CD1c-positive myeloid dendritic cell (primary cell): Measurements from ENCODE around the gene SELENOS.
A peak's percentile ranks its signal among the peaks of the same experiment; 100 is the strongest.

ENCODE experiments used
- DNase-seq: peaks from one replicate; pipeline ENCODE4 v3.0.0-alpha.2; 2016; ENCODE audit errors: extremely low spot score

SELENOS gene

GRCh38 chr15:101276501-101277037 lies 716 bp downstream of the SELENOS start:
- DNase-seq: no peak

DNA sequence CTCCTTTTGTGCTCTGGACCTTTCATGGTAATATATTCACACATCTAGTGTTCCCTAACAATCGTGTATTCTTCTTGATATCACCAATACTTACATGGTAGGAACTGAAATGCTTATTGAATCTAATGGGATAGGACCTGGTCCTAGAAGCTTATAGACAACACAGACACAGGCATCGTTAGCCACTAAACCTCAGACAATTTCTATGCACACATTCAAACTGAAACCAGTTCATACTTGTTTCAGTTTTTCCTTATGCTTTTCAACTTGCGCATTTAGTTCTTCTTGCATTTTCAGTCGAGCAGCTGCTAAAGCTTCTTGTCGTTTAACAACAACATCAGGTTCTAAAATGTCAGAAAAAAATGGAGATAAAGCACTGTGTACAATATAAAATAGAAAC lies 2.3 kb downstream of the SELENOS start:
- DNase-seq: no peak

DNA sequence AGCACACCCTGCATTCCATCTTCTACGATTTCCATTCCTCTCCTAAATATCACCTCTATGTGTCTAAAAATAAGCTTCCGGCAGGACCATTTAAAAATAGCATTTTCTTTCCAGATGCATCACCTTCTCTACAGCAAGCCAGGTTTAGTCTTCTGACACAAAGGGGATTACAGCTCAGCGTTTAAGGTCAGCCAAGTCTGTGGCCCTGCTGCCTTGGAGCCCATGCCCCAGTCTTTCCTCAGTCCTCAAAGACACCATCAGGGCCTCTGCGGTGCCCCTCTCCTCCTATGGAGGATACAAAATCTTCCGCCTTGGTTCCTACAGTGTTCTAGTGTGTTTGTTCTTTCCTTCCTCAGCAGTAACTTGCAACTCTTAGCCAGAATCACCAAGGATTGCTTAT lies 3.8 kb downstream of the SELENOS start:
- no peak for DNase-seq

DNA sequence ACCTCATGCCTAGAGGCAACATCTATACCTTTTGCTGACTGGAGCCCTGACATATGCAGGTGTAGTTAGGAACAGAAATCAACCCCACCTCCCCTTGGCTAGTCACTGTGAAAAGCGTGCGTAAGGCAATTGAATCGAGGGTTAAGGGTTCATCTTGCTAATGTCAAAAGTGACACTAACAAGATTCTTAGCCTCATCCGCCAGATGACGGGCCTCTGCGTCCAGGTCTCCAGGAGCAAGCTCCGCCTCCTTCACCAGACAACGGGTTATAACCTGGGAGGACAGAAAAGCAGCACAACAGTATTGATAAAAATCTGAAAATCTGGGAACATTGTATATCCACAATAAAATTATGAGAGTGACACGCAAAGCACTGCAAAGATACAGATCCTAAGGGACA lies 4.7 kb downstream of the SELENOS start:
- DNase-seq: no peak

DNA sequence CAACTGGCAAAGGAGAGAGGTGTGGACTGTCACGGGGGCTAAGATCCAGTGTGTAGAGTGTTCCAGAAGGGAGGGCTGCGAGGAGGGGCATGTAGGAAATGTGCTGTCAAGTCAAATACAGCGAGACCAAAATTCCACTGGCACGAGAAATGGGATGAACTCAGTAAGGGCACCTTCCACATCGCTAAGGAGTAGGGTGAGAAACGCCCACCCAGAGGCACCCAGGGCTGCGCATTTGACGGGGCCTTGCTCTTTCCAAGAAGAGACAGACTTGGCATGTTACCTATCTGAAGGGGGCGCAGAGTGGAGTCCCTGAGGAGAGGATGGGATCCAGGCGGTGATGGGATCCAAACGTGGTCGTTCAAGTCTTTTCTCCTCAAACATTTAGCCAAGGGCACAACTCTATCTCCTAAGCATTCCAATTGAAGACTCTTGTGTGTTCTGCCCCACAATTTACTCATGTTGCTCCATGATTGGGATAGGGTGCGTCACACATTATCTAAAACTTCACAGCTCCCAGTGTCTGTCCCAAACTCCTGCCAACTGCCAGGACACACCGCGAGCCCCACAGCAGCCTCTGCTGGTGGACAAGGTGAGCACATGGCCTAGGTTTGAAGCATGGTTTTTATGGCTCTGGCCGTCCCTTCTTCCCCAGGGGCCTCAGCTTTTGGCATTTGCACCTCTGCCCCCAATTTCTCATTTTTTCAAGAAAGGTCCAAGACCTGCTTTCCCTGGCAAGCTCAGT lies 7.6 kb downstream of the SELENOS start:
- no peak for DNase-seq

- no peak for DNase-seq
Measured at GRCh38 chr15:101267320-101268104, 9.8 kb downstream of the SELENOS start.

DNA sequence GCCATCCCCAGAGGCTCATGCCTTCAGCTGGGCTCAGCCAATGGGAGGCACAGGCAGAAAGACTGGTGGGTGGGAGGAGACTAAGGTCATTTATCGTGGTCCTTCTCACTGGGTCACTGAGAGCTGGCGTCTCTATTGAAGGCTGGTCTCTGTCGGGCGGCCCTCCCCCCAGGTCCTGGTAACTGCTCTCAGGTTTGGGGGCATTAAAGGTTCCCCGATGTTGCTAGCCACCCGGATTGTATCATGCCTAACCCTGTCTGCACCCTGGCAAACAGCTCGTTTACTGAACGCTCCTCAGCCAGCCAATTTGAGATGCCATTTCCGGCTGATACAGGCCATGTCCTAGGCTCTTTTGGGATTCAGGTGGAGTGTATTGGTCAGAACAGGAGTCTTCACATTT lies 10.5 kb downstream of the SELENOS start:
- no peak for DNase-seq

- DNase-seq: no peak
Measured at GRCh38 chr15:101266034-101266433, 11.3 kb downstream of the SELENOS start.

DNA sequence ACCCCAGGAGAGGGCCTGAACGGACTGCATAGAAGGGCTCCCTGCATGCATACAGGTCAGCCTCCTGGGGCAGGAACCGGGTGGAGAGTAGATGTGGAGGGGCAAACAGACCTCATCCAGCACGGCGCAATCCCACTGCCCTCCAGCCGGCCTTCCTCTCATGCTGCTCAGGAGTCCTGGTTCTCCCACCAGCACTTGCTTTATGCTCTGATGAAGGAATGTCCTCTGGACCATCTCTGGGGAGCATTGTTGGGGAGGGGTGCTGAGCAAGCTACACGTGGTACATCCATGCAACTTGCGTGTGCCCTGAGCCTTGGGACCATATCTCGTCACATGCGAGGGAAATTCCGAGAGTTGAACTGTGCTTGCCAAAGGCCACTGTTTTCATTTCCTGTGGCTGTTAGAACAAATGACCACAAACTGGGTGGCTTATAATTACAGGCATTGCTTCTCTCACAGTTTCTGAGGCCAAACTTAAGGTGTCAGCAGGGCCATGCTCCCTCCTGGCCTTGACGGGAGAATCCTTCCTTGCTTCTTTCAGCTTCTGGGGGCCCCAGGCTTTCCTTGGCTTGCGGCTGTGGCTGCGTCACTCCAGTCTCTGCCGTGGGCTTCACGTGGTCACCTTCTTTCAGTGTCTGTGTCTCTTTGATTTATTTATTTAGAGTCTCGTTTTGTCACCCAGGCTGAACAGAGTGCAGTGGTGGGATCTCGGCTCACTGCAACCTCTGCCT lies 12.2 kb downstream of the SELENOS start:
- no peak for DNase-seq

- no peak for DNase-seq
Measured at GRCh38 chr15:101264011-101264410, 13.3 kb downstream of the SELENOS start.

DNA sequence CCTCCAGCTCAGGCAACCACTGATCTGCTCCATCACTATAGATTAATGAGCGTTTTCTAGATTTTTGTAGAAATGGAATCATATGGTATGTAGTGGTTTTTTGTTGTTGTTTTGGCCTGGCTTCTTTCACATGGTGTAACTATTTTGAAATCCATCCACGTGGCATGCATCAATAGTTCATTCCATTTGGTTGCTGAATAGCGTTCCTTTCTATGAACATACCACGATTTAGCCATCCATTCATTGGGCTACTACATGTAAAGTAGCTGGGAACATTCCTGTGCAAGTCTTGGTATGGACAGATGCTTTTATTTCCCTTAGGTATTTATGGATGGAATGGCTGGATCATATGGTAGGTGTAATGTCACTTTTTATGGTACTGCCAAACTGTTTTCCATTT lies 14.7 kb downstream of the SELENOS start:
- no peak for DNase-seq

GRCh38 chr15:101258238-101259144 lies 18.8 kb downstream of the SELENOS start:
- peak; percentile 79 for DNase-seq

GRCh38 chr15:101256757-101257156 lies 20.5 kb downstream of the SELENOS start:
- DNase-seq: no peak

- no peak for DNase-seq
Measured at GRCh38 chr15:101255615-101256241, 21.6 kb downstream of the SELENOS start.

DNA sequence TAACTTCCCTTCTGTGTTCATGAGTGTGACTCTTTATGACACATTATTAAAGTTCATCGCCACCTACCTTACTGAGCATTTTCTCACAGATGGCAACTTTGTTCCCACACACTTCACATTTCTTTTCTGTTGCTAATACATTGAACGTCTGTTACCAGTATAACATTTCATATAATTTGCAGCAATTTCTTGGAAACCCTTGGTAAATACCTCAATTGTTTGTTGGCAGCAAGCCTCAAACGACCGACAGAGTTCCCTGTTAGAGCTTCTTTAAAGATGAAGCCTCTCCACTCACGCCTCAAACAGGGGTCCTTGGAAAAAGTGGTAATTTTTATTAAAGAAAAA lies 22.3 kb downstream of the SELENOS start:
- DNase-seq: no peak

GRCh38 chr15:101254157-101255050 lies 22.9 kb downstream of the SELENOS start:
- DNase-seq: no peak

DNA sequence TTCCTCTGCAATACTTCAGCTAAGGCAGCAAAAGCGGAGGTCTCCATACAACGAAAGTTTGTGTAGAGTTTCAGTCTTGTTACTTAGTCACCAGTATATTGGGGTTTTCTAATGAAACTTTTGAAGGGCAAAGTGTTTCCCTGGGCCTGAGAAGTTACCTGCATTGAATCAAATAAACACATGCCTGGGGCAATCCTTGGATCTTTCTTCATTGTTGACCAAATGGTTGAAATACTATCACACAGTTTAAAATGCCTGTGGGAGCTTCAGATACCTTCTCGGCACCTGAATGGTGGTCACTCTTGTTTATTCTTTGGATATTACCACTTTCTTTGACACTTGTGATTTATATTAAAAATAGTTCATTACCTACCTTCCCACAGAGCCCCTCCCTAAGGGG lies 24.4 kb downstream of the SELENOS start:
- no peak for DNase-seq

DNA sequence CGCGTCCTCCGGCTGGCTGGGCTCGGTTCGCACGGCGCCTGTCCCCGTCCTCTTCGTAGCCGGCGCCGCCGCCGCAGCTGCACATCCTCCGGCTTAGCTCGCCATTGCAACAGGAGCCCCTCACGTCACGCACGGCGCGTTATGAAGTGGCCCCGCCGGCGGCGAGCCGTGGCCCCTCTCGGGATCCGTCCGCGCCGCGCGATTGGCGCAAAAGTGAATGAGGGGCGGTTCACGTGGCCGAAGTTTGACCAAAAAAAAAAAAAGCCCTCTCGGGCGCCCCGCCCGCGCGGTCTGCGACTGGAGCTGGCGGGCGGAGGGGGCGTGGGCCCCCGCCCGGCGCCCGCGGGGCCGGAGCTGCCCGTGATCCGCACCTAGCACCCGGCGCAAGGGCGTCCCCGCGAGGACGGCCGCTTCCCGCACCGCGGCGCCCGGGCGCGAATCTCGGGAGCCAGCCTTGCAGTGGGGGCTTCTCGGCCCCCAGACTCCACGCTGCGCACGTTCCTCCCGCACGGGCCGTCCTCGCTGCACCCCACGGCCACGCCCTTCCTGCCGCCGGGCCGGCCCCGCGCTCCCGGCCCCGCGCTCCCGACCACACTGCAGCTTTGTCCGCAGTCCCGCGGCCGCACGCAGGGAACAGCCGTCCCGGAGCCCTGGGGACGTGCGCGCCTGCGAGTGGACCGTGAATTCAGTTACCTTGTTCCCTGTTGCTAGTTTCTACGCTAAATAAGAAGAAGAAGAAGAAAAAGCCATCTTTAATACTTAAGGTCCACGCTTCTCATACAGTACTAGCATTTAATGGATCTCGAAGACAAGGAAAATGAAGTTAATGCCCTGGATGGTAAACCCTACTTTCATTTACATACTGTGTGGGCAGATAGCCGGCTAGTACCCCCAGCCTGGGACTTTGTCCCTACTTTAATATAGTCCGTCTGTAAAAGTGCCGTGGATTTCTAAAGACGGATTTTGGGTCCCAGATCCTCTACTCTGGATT lies 25.2 kb downstream of the SELENOS start, which contains the start of gene CHSY1:
Gene CHSY1, minus strand, starts transcription at position 219 of the 991 bp plus-strand sequence. CDS start 592 bp downstream, outside the sequence.
- peak; percentile 97 for DNase-seq
